GM21515 (cell line): Measurements from ENCODE around the gene SYNJ2.

Source experiments
- ATAC-seq: cut with Tn5 transposase; IDR thresholded peaks from one replicate; pipeline ENCODE4 v1.9.1; 2021; ENCODE audit not compliant: unreplicated experiment

SYNJ2 gene

GRCh38 chr6:157981132-157981394, 600 bp upstream of the SYNJ2 start:
- ATAC-seq, result no peak

GRCh38 chr6:157982102-157982562, 469 bp downstream of the SYNJ2 start:
- peak; percentile 23 for ATAC-seq

- no peak for ATAC-seq
These were observed 1.1 kb downstream of the SYNJ2 start for GRCh38 chr6:157982563-157983405.

- ATAC-seq, result no peak
These were observed 1.9 kb downstream of the SYNJ2 start for GRCh38 chr6:157983406-157984119.

GRCh38 chr6:157984128-157984527, 2.5 kb downstream of the SYNJ2 start:
- ATAC-seq, result no peak

- no peak for ATAC-seq
These were observed 3.1 kb downstream of the SYNJ2 start for GRCh38 chr6:157984686-157985225.

- ATAC-seq, result no peak
These were observed 3.9 kb downstream of the SYNJ2 start for GRCh38 chr6:157985378-157986155.

- no peak for ATAC-seq
These were observed 6.4 kb downstream of the SYNJ2 start for GRCh38 chr6:157987788-157988699.

GRCh38 chr6:157988700-157989063, 7.0 kb downstream of the SYNJ2 start:
- no peak for ATAC-seq

GRCh38 chr6:157989541-157990289, 8.1 kb downstream of the SYNJ2 start:
- ATAC-seq, result no peak

- ATAC-seq, result no peak
These were observed 8.8 kb downstream of the SYNJ2 start for GRCh38 chr6:157990321-157991066.

GRCh38 chr6:157991067-157991432, 9.4 kb downstream of the SYNJ2 start:
- no peak for ATAC-seq

GRCh38 chr6:157993076-157993475, 11.4 kb downstream of the SYNJ2 start:
- ATAC-seq, result no peak

GRCh38 chr6:157994125-157994795, 12.6 kb downstream of the SYNJ2 start:
- ATAC-seq, result no peak

GRCh38 chr6:157995458-157995857, 13.8 kb downstream of the SYNJ2 start:
- ATAC-seq, result no peak

- ATAC-seq, result no peak
These were observed 14.6 kb downstream of the SYNJ2 start for GRCh38 chr6:157996201-157996712.

- no peak for ATAC-seq
These were observed 15.4 kb downstream of the SYNJ2 start for GRCh38 chr6:157996918-157997702.
